NCI-H1436 (cell line): ENCODE results near the gene COPS6.
A peak's percentile ranks its signal among the peaks of the same experiment; 100 is the strongest.

Source experiments
- DNase-seq: peaks from one replicate; lab custom pipeline; 2025; lab: John Stamatoyannopoulos, UW

The COPS6 gene

GRCh38 chr7:100102950-100103840 lies 14.4 kb downstream of the COPS6 start:
- DNase-seq: no peak

GRCh38 chr7:100105534-100105933 lies 16.8 kb downstream of the COPS6 start:
- no peak for DNase-seq

- no peak for DNase-seq
Observed at GRCh38 chr7:100106633-100107032, 17.9 kb downstream of the COPS6 start.

DNA sequence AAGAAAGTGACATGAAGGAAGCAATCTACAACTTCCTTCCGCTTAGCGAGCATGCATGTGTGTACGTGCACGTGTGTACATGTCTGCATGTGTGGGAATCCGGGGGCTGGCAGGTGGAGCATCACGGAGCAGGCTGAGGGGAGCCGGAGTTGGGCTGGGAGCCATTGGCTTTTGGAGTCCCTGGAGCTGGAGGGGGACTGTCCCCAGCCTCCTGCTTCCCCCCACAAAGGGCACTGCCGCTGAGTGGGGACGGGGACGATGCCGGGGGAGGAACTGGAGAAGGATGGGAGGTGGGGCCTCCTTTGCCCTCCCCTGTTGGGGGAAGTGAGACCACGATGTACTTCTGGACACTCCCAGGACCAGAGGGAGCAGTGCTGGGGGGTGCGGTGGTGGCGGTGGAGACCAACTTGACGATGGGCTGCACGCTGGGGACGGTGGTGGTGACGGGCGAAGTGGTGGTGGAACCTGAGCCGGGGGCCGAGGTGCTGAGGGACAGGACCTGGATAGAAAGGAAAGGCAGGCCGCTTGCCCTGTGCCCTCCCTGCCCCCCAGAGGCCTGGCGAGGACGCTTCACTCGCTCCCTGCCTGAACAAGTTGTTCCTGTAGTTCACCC lies 18.5 kb downstream of the COPS6 start:
- DNase-seq: no peak

GRCh38 chr7:100107890-100108289 lies 19.1 kb downstream of the COPS6 start:
- no peak for DNase-seq

DNA sequence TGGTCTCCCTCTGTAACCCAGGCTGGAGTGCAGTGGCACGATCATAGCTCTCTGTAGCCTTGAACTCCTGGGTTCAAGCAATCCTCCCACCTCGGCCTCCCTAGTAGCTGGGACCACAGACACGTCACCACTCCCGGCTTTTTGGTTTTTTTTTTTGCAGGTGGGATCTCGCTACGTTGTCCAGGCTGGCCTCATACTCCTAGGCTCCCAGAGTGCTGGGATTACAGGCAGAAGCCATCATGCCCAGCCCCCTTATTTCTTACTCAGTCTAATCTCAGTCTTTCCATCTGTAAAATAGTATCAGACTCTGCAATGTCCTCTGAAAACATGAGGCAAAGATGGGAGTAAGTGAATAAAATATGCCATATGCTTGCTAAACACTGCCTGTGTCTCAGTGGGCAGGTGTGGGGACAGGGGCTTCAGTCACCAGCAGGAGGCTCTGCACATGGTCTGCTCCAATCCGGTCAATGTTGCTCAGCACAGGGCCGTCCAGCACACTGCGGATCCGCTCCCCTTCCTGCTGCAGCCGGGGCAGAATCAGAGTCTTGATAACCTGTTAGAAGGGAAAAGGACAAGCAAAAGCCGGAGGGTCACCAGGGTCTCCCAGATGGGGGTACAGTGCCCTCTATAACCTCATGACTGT lies 20.9 kb downstream of the COPS6 start:
- DNase-seq: no peak

- no peak for DNase-seq
Observed at GRCh38 chr7:100111156-100111555, 22.4 kb downstream of the COPS6 start.

DNA sequence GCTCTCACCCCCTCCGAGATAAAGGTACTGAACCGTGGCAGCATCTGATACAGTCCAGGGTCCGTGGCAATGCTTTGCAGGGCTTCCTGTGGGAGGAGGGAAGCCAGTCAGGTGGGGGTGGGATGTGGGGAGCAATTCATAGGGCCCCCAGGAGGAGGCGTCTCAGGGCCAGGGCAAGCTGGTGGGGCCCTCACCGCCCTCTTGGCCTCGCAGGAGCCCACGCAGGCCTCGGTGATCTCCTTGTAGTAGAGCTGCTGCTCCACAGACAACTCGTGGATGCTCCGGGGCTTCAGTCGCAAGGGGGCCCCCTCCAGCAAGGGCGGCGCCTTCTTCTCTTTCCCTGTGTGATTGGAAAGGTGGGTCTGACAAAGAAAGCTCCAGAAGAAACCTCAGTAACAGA lies 23.1 kb downstream of the COPS6 start:
- no peak for DNase-seq

DNA sequence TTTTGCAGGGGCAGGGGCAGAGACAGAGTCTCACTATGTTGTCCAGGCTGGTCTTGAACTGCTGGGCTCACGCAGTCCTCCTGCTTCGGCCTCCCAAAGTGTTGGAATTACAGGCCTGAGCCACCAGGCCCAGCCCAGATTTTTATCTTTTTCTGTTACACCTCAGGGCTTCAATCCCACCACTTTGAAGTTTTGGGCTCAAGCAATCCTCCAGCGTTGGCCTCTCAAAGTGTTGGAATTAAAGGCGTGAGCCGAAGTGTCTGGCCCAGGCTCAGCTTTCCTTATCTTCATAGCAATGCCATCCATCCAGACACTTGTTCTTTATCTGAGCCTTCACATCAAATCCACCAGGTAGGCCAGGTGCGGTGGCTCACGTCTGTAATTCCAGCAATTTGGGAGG lies 26.3 kb downstream of the COPS6 start:
- DNase-seq: no peak

- no peak for DNase-seq
Observed at GRCh38 chr7:100118388-100119071, 29.8 kb downstream of the COPS6 start.

DNA sequence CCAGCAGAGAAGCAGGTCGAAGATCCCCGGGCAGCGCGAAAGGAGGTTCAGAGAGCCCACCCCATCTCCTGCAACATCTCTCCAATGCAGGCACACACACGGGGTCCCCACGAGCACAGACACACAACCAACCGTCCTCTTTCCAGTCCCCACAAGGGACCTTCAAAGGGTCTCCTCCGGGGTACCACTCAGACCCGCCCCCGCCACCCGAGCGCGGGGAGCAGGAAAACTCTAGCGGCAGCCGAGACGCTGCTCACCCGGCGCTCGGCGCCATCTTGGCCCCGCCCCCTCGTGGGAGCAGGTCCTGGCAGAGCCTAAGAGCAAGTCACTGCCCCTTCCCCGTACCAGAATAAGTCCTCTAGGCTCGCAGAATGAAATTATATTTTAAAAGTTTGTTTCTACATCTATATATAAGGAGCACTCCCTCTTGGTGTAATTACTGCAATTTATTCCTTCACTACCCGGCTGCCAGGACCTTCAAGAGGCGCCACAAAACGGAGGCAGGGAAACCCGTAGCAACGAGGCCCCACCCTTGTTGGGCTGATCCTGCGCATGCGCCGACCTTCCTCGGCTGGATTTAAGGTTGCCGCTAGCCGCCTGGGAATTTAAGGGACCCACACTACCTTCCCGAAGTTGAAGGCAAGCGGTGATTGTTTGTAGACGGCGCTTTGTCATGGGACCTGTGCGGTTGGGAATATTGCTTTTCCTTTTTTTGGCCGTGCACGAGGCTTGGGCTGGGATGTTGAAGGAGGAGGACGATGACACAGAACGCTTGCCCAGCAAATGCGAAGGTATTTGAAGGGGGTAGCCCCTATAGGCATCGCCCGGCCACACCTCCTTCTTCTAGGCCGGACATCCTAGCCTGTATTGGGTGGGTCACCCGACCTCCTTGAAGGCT lies 30.6 kb downstream of the COPS6 start, which contains the start of the genes CNPY4 and TAF6:
Gene CNPY4, plus strand, starts transcription at position 563 of the 898 bp plus-strand sequence. Its CDS starts 111 bp downstream, at position 674.
Gene TAF6, minus strand, starts transcription at position 287 of the 898 bp plus-strand sequence. CDS start 5,149 bp downstream, outside the sequence.
- DNase-seq: peak; percentile 94

- no peak for DNase-seq
Observed at GRCh38 chr7:100119970-100120732, 31.4 kb downstream of the COPS6 start.

DNA sequence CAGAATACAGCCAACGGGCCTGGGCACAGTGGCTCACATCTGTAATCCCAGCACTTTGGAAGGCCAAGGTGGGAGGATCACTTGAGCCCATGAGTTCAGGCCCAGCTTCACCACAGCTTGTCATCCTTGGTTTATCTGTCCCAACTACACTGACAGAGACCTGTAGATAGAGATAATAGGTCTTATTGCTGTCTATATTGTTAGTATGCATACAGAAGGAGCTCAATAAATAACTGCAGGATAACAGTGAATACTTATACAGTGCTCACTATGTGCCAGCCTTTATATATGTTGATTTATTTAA lies 31.9 kb downstream of the COPS6 start:
- DNase-seq: no peak

DNA sequence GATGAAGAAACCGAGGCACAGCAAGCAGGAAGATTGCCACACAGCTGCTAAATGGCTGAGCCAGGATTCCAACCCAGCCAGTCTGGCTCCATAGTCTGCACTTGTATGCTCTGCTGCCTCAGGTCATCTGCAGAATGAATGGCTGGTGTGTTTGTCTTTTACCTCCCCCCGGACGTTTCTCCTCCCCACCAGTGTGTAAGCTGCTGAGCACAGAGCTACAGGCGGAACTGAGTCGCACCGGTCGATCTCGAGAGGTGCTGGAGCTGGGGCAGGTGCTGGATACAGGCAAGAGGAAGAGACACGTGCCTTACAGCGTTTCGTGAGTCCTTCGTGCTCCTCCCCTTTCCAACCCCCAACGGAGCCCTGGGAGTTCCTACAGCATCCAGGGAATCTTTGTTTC lies 33.3 kb downstream of the COPS6 start:
- DNase-seq: peak; percentile 67

- no peak for DNase-seq
Observed at GRCh38 chr7:100122568-100122967, 33.8 kb downstream of the COPS6 start.

DNA sequence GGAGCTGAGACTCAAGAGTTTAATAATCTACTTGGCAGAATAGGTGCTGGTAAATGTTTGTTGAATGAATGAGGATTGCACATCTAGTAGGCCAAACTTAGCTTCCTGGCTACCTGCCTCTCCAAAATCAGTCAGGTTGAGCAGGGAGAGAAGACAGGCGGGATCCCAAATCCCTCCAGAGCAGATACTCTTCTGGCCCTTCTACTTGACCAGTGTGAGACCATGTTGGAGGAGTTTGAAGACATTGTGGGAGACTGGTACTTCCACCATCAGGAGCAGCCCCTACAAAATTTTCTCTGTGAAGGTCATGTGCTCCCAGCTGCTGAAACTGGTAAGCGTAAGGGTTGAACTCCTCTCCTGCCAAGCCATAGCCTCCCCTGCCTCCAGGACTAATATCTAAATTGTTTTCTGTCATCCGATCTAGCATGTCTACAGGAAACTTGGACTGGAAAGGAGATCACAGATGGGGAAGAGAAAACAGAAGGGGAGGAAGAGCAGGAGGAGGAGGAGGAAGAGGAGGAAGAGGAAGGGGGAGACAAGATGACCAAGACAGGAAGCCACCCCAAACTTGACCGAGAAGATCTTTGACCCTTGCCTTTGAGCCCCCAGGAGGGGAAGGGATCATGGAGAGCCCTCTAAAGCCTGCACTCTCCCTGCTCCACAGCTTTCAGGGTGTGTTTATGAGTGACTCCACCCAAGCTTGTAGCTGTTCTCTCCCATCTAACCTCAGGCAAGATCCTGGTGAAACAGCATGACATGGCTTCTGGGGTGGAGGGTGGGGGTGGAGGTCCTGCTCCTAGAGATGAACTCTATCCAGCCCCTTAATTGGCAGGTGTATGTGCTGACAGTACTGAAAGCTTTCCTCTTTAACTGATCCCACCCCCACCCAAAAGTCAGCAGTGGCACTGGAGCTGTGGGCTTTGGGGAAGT lies 35.8 kb downstream of the COPS6 start:
- no peak for DNase-seq

- no peak for DNase-seq
Observed at GRCh38 chr7:100126239-100126930, 37.6 kb downstream of the COPS6 start.

DNA sequence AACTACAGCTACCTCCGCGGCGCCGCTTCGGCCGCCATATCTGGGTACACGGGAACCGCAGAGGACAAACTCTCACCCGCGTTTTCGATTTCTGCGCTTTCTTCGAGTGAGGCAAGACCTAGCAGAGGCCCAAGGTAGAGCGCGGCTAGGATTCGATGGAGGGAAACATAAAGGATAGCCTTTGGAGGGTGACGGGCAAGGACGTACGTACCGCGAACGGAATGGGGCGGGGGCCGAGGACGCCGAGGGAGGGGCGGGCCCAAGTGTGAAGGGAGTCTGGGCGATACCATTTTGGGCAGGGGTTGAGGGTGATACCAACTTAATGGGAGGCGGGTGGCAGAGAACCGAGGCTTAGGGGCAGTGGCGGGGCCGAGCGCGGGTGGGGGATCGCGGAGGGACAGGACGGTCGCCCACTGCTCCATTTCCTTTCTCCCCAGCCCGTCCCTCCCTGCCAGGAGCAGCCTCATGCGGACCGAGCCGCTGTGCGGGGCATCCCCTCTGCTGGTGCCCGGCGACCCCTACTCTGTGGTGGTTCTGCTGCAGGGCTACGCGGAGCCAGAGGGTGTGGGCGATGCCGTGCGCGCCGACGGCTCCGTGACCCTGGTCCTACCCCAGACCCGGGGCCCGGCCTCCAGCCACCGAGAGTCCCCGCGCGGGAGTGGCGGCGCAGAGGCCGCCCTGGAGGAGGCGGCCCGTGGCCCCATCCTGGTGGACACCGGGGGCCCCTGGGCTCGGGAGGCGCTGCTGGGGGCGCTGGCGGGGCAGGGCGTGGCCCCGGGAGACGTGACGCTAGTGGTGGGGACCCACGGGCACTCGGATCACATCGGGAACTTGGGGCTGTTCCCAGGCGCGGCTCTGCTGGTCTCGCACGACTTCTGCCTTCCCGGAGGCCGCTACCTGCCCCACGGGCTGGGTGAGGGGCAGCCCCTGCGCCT lies 38.4 kb downstream of the COPS6 start, which contains the start of gene MBLAC1:
Gene MBLAC1, plus strand, starts transcription at position 37 of the 935 bp plus-strand sequence. Its CDS starts 429 bp downstream, at position 466.
- DNase-seq: peak; percentile 94
